Measurements from ENCODE around the gene VAV2.
"Not testable (repeated sequence)": the region's sequence is repeated elsewhere in the genome, so short reads cannot be mapped to it uniquely, and the experiment has no call there.

VAV2 gene

DNA sequence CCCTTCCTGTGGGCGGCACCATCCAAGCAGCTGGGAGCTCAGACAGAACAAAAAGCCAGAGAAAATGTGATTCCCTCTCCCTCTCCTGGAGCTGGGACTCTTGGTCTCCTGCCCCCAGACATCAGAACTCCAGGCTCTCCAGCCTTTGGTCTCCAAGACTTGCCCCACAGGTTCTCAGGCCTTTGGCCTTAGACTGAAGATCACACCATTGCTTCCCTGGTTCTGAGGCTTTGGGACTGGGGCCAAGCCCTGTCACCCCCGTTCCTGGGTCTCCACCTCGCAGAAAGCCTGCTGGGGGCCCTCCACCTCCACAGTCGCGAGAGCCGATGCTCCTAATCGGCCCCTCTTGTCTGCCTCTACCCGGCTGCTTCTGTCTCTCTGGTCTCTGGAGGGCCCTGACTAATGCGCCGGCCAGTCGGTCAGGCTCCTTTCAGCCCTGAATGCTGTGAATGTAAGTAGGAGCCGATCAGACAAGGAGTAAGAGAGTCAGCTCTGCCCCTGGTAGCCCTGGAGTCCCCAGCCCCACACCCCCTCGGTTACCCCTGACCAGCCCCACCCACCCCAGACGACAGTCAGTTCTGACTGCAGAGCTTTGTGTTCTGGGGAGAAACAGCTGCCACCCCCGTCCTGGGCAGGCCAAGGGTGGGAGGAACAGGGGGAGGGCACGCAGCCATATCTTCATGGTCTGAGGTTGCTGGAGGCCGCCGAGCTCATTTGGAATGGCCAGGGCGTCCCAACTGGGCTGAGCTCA lies 57.5 kb downstream of the VAV2 start:
- DNase-seq, result no peak

DNA sequence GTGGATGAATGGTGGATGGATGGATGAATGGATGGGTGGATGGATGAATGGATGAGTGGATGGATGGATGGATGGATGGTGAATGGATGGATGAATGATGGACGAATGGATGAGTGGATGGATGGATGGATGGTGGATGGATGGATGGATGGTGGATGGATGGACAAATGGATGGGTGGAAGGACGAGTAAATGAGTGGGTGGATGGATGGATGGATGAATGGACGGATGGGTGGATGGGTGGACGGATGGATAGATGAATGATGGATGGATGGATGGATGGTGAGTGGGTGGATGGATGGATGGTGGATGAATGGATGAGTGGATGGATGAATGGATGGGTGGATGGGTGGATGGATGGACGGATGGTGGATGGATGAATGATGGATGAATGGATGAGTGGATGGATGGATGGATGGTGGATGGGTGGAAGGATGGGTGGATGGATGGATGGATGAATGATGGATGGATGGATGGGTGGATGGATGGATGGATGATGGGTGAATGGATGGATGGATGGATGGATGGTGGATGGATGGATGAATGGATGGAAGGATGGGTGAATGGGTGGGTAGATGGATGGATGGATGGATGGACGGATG lies 58.6 kb downstream of the VAV2 start:
- no peak for DNase-seq

DNA sequence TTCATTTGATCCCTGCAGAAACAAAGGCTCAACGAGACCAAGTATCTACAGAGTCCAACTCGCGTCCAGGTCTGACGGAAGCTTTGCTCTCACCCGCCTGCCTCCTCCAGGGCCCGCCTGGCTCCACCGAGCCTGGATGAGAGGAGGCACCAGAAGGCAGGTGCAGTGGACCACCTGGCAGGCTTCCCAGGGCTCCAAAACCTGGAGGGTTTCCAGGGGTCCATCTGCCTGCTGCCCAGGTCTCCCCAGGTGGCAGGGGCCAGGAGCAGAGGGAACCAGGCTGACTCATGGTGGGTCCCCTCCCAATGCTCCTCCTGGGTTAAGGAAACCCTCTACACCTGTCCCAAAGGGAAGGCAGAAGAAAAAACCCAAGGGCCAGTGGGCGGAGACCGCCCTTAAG lies 59.5 kb downstream of the VAV2 start:
- DNase-seq, result no peak

DNA sequence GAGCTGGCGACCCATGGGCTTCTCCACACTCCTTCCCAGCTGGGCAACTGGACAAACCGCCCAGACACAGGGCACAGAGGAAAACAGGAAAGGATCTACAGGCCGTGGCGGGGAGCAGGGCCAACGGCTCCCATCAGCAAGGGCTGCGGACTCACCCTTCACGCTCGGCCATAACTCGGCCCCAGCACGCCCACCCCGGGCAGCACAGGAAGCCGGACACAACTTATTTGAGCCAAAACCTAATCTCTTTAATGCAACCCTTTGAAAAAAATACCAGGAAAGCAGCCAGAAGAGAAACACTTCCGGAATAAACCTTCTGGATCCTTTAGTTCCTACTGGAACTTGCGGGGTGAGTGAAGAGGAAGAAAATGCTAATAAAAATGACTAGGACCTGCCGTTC lies 59.9 kb downstream of the VAV2 start:
- no peak for DNase-seq

DNA sequence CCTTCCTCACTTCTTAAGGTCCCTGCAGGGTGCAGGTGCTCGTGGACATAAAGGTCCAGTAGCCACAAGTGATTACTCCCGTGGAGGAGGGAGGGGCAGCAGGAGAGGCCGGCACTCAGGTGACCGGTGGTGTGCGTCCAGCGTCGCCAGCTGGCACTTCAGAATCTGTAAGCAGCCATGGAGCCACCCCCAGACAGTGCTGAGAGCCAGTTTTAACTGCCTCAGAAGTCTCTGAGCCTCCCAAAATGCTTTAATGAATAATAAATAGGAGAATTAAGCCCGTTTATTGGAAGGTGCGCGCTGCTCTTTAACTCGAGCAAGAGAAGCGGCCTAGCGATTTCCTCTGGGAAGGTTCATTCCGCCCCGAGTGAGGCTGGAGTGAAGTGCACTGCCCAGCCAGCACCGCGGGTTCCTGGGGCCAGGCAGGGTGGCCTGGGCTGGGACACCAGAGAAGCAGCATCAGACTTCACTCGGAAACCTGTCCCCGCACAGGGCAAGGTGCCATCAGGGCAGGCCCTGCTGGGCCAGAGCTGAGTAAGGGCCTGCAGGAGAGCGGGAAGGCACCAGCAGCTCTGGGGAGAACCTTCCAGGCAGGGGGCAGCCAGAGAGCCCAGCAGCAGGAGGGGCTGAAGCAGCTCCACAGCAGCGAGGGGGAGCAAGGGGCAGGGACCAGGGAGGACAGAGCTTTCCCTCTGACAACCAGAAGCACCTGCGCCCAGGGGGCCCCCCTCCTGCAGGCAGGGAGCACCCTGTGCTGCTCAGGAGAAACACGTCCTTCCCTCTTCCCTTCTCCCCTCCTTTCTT lies 61.2 kb downstream of the VAV2 start:
- no peak for DNase-seq

DNA sequence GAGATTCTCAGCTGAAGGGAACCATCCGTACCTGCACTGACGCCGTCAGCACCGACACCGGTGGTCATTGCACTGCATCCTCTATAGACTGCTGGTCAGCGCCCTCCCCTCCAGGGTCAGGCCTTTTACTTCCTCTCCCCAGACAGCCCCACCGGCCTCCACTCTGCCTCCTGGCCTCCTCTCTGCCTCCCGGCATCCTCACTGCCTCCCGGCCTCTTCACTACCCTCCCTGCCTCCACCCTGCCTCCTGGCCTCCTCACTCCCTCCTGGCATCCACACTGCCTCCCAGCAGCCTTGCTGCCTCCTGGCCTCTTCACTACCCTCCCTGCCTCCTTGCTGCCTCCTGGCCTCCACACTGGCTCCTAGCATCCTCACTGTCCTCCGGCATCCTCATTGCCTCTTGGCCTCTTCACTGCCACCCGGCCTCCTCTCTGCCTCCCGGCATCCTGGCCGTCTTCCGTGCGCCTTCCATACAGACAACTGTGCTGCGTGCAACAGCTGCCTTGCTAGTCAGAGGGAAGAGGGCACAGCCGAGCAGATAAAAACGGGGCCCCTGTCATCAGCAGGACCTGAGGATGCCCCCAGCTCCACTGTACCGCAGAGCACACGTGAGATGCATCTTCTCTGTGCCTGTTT lies 62.0 kb downstream of the VAV2 start:
- no peak for DNase-seq

DNA sequence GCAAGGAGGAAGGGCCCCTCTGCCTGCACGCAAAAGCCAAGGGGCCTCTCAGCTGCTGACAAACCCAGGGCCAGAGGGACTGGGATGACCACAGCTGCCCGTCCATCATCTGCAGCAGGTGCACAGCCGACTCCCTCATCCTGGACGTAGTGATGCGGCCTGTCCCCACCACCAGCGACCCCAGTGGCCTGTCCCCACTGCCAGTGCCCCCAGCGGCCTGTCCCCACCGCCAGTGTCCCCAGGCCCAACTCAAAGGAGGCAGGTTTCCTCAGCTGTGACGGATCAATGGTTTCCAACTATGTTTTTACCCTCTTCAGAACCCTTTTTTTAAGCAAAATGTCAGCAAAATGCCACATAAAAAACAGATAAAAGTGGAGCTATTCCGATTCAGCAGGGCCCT lies 62.5 kb downstream of the VAV2 start:
- no peak for DNase-seq

DNA sequence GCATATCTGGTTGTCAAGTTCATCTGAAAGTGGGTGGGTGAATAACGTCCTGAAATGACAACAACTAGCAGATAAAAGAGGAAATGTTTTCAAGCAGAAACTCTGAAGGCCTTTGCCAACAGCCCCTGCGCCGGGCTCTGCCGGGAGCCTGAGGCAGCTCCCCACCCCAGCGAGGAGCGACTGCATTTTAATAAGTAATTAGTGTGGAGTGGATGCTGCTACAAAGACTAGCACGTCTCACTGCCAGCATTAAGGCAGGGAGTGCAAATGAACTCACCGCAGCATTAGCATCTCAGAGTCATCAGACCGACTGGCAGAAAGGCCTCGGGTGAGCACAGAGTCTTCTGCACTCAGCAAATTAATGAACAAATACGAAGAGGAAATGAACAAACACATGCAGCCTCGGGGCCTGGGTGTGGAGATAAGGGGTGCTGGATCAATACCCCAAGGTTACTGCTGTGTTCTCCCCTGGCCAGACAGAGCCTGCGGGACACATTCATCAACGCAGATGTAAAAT lies 63.8 kb downstream of the VAV2 start:
- no peak for DNase-seq

DNA sequence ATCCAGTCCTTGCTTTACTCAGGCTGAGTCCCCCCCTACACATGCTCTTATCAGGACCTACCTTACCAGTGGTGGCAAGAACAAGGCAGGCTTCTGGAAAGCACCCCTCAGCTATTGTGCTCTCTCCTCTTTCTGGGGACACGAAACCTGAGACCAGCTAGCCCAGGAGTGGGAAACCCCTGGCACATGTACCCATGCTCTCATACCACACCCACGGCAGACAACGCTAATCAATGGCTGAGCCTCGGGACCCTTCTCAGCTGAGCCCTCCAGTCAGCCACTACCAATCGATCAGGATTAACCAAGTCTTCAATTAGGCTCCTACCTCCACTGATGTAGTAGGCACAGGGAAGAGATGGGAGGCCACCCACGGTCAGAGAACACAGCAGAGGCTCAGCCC lies 65.1 kb downstream of the VAV2 start:
- DNase-seq, result no peak

DNA sequence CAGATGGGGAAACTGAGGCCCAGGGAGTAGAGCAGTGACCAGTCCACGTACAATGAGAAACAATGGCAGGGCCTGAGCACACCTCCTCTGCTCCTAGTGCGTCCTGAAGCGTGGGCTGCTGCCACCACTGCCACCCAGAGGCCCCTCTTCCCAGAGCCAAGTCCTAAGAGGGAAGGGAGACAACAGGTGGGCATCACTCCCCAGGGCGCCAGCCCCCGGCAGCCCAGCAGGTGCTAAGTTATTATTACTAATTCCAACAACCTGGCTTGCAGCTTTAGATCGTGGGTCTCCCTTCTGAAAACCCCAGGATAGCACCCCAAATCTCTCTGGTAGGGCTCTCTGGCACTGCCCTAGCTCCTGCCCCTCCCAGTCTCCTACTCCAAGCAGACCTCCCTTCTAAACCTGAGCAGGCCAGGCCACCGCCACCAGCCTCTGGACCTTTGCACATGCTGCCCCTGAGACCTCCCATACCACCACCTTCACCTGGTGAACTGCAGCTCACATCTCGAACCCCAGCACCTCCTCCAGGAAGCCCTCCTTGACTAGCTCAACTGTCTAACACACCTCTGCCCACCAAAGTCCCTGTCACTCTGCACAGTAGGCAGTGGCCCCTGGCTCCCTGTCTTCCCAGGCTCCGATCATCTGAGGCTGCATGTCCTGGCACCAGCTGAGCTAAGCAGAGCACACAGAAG lies 65.8 kb downstream of the VAV2 start:
- no peak for DNase-seq

DNA sequence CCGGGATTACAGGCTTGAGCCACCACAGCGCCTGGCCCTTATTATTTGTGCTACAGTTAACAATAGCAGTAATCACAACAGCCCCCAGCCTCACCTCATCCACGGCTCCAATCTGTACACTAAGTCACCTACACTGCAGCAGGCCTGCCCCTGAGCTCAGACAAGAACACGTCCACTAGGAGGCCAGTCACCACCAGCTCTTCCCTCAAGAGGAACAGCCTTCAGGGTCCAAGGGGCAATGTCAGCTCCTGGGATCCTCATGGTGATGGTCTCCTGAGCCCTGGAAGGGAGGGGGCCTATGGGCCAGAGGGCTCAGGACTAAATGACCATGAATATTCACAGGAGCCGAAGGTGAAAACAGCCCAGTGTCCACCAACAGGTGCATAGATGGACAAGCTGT lies 67.7 kb downstream of the VAV2 start:
- DNase-seq, result no peak

DNA sequence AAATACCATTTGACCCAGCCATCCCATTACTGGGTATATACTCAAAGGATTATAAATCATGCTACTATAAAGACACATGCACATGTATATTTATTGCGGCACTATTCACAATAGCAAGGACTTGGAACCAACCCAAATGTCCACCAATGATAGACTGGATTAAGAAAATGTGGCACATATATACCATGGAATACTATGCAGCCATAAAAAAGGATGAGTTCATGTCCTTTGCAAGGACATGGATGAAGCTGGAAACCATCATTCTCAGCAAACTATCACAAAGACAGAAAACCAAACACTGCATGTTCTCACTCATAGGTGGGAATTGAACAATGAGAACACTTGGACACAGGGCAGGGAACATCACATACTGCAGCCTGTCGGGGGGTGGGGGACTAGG lies 68.5 kb downstream of the VAV2 start:
- DNase-seq, result not testable (repeated sequence)

DNA sequence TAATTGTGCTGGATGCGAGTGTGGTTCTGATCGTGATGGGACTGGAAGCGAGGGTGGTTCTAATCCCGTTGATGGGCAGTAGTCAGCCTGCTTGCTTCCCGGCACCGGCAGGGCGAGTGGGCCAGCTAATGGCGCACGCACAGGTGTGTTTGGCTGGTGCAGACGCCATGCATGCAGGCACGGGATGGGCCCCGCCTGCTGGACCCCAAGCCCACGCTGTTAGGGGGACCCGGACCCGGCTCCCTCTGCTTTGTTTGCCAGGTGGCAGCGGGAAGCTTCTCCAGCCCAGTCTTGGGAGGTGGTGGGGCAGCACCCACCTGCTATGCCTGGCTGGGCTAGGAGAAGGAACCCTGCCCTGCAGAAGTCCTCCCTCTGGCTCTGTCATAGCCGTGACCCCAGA lies 70.3 kb downstream of the VAV2 start:
- DNase-seq, result no peak

DNA sequence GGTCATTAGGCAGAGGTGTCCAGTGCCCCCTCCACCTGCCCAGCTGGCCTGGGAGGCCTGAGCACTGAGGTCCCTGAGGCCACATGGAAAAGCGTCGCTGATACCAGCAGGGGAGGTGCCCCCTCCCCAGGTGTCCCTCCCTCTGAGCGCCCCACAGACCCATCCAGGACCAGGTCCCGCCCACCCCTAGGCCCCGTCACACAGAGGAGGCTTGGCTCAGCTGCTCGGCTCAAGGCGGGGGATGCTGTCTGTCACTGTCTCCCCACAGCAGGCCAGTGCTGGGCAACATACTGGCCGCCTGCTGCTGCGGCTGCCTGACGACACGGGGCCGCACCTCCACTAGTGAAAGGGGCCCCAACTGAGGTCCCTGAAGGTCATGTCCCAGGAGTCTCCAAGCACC lies 71.7 kb downstream of the VAV2 start:
- no peak for DNase-seq

DNA sequence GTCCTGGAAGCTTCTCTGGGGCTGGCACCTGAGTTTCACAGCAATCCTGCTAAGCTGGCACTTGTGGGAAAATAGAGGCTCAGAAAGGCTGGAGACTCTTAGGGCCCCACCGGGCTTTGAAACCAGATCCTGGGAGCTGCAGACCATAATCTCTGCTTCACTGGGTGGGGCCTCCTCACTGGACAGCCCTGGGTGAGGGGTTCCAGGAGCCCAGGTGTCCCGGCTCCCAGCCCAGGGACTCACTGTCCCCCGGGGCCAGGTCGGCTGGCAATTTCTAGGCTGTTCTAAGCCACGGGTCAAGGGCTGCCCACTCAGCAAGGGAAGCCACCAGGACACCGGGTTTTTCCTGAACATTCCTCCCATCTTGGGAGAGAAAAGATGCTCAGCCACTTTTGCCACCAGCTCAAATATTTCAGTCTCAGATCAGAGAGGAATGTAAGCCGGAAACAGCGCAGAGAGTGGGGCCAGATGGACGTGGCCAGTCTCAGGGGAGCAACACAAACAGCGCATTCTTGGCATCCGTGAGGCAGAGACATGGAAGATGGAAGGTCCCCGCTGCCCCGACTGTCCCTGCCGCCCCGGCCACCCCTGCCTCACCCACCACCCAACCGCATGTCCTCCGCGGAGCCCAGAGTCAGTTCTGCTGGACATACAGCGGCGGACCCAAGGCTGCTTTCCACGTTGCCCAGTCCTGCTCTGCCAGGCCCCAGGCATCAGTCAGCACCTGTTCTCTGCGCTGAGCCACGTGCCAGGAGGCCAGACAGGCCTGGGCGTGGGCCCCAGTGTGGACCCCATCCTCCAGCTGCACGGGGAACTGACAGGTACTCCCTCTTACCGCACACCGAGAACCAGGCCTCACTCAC lies 72.6 kb downstream of the VAV2 start:
- DNase-seq, result no peak

DNA sequence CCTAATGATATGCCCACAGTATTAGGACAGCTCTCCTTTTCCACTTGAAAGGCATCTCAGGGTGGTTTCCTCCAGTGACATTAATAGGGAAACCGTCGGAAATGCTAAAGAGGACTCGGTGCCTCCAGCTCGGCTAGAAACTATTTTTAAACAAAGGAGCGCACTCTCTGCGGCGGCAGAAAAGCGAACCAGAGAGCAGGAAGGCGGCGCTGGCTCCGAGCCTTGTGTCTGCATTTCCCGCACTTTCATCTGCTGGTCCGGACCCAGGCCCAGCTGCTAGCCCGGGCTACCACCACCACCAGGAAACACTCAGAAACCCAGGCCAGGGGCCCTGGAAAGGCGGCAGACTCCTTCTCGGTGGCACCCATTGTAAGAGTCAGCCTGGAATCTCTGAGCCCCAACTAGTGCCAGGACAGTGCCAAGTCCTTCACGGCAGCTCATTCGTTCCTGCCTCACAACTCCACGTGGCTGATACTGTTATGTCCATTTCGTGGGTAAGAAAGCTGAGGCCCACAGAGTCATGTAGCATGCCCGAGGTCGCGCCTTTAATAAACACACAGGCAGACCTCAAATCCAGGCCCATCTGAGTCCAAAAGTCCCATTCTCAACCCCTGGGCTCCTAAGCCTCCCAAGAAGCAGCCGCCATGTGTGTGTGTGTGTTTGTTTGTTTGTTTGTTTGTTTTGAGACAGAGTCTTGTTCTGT lies 73.9 kb downstream of the VAV2 start:
- DNase-seq, result no peak

DNA sequence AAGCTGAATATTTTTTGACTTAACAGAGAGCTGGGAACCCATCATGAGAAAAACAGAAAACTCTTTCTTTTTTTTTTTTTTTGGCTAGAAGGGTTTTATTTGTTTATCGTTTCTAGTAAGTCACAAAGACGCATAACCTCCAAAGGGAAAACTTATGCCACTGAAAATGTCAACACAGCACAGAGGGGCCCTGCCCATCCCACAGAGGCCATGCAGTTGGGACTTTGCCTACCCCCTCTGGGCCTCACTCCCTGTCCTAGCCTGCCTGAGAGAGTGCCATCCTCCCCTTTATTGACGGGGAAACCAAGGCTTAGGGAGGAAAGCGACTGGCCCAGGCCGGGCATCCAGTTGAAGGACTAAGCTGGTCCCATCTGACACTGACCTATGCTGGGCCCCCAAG lies 74.7 kb downstream of the VAV2 start:
- no peak for DNase-seq

DNA sequence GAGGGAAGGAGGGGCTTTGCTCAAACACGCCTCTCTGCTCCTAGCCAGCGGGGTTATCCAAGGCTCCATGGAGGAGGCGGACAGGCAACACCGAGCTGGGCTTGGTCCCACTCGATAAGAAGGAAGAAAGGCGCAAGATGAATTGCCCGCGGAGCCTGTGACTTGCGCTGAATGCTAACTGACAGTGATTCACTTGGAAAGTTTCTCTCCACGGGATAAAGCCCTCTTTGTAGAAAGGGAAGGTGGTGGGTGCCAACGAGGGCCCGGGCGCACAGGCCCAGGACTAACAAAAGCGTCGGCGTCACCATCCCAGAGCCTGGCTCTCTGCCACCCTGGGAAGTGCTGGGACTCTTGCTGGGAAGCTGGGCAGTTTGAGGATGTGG lies 76.0 kb downstream of the VAV2 start:
- DNase-seq, result no peak

DNA sequence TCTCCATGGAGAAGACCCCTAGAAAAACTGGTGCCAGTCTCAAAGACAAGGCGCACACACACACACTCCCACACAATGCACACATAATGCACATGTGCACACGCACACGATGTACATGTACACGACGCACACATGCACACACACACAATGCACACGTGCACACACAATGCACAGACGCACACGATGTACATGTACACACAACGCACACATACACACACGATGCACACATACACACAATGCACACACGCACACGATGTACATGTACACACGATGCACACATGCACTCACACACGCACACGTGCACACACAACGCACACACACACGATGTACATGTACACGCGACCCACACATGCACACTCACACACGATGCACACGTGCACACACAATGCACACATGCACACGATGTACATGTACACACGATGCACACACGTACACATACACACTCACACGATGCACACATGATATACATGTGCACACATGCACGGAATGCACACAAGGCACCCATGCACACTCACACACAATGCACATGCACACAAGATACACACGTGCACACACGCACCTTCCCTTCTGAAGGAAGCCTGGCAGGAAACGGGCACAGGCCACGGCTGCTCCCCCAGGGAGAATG lies 76.5 kb downstream of the VAV2 start:
- no peak for DNase-seq

DNA sequence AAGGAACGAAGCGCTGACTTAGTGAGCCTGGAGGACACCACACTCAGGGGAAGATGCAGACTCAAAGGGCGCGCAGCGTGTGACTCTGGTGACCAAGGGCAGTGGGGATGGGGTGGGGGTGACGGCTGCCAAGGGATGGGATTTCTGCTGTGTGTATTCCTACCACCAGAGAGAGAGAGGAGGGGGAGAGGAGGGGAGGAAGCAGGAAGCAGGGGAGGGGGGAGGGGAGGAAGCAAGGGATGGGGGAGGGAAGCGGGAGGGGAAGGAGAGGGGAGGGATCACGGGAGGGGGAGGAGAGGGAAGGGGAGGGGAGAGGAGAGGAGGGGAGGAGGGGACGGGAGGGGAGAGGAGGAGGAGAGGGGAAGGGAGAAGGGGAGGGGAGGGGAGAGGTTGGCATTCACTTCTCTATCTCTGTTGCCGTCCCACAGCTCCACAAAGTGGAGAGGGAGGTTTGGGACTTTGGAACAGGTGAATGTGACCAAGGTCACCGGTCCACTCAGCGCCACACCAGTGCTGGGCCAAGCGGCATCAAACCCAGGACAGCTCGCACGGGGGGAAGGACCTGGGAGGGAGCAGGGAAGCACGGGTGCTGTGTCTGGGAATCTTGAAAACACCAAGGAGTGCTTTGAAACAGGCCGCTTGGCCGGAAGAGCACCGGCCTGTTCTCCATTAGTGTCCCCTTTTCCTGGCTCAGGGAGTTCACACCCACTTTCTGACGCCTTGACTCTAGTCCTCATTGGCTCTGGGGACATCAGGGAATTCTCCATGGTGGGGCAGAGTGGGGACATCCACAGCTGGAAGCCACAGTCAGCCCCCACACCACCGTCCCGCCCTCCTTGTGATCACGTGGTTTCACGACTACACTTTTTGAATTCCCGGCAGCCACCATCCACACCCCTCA lies 77.4 kb downstream of the VAV2 start:
- no peak for DNase-seq
